ENCODE results near the gene S100A9.

Gene S100A9

DNA sequence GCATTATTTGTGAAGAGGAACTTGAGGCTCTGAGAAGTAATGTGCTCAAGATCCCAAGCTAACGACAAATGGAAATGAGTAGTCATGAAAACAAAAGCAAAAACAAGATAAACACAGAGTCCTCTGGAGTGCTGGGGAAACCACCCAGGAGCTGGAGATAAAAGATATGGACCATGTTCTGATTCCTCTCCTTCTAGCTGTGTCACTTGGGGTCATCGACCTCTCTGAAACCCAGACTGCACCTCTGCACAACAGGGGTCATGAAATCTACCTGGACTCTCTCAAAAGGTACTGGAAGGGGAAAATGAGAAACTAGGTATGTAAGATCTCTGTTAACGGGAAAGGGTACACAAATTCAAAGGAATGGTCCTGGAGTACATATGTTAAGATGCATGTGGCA, 15.5 kb upstream of the S100A9 start:
- Histone ChIP-seq H3K27ac (no peak overlapping the region), H3K4me1 (ENCODE audit: control insufficient read depth in 1 of 2, insufficient read depth in 1 of 2, low read depth in 1 of 2, low read length in 1 of 2) (peaks cover 38 to 44% of the 10 kb centered on the region in 2 experiments)

DNA sequence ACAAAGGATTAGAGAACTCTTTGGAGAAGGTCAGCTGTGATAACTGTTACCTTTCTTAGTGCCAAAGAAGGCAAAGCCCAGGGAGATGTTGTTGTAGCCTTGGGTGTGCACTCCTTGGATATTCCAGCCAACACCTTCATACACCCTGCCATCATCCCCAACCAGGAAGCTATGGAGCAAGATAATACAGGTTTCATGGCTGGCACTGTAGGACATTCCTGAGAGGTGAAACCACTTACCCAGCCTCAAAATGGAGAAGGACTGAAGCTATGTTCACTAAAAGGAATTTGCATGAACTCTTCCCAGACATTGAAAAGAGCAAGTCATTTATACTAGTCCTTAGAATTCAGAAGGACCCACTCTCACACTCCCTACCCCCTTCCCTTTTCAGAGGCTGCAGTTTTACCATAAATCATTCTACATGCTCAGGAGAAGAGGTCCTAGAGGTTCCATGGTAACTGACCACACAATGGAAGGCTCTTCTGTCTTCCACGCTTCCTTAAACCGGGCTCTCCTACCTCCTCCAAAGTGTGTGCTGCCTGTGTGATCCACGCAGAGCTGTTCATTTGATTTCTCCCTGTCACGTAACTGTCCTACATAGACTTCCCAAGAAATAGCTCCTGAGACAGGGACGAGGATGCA, 14.5 kb upstream of the S100A9 start:
- H3K9me3 ChIP-seq: no peaks in the 10 kb centered on the region
- H3K4me3 ChIP-seq (ENCODE audit: low read depth in 1 of 2, low read length in 1 of 2): no peak overlapping the region
- H3K27me3 ChIP-seq: peaks cover 21% of the 10 kb centered on the region
- H3K27ac ChIP-seq: peak overlapping the region; percentile 83
- TF ChIP-seq, protein P1, sequence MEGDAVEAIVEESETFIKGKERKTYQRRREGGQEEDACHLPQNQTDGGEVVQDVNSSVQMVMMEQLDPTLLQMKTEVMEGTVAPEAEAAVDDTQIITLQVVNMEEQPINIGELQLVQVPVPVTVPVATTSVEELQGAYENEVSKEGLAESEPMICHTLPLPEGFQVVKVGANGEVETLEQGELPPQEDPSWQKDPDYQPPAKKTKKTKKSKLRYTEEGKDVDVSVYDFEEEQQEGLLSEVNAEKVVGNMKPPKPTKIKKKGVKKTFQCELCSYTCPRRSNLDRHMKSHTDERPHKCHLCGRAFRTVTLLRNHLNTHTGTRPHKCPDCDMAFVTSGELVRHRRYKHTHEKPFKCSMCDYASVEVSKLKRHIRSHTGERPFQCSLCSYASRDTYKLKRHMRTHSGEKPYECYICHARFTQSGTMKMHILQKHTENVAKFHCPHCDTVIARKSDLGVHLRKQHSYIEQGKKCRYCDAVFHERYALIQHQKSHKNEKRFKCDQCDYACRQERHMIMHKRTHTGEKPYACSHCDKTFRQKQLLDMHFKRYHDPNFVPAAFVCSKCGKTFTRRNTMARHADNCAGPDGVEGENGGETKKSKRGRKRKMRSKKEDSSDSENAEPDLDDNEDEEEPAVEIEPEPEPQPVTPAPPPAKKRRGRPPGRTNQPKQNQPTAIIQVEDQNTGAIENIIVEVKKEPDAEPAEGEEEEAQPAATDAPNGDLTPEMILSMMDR (IDR thresholded peaks at IDR 0.05): no peak
- peaks cover 38 to 44% of the 10 kb centered on the region in 2 experiments for H3K4me1 ChIP-seq (ENCODE audit: control insufficient read depth in 1 of 2, insufficient read depth in 1 of 2, low read depth in 1 of 2, low read length in 1 of 2)
- no peaks in the 10 kb centered on the region for H3K36me3 ChIP-seq

More for the DNA sequence above, 15.5 kb upstream of the S100A9 start:
- no peaks in the 10 kb centered on the region for H3K36me3 ChIP-seq
- H3K4me3 ChIP-seq (ENCODE audit: low read depth in 1 of 2, low read length in 1 of 2): no peak overlapping the region
- no peaks in the 10 kb centered on the region for H3K9me3 ChIP-seq
- TF ChIP-seq, protein P1 (IDR thresholded peaks at IDR 0.05): no peak
- H3K27me3 ChIP-seq: peaks cover 25% of the 10 kb centered on the region

DNA sequence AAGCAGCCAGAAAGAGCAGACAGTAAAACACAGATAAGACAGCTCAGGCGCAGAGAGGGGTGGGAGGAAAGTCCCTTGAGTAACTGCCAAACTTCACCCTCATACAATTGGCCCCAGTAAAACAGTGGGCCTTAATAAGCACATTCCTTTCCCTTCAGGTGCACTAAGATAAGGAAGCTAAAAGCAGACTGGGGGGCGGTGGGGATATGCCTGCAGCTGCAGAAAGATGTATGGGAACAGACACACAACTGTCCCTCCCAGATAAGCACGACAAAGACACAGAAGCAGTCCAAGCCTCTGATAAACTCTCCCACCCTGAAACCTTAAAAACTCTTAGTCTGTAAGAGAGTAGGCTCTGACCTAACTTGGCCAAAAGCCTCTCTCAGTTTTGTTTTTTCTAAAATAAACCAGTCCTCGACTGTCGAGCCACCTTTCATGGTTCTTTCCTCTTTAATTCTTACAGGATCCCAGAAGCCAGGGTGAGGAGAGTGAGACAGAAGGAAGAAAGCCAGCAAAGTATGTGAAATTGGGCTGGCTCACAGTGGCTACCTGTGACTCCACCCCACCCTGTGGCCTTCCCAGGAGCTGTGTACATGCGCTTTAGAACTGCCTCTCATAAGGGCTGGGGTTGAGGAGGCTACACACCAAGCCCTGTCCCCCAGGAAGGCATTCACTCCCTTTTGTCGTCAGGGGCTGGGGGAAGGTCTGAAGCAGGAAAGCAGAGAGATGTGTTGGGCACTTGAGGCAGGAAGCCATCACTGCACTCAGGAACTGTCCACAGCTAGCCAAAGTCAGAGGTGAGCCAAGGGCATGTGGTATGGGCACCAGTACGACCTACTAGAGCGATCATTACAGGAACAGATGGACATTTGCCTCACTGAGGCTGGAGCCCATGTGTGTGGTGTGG, 13.6 kb upstream of the S100A9 start:
- H3K9me3 ChIP-seq: no peaks in the 10 kb centered on the region
- no peaks in the 10 kb centered on the region for H3K36me3 ChIP-seq
- H3K4me1 ChIP-seq (ENCODE audit: control insufficient read depth in 1 of 2, insufficient read depth in 1 of 2, low read depth in 1 of 2, low read length in 1 of 2): peaks cover 46 to 53% of the 10 kb centered on the region in 2 experiments
- H3K27ac ChIP-seq: peak overlapping the region; percentile 83
- peaks cover 14% of the 10 kb centered on the region for H3K27me3 ChIP-seq
- TF ChIP-seq, protein P1 (IDR thresholded peaks at IDR 0.05): no peak
- no peak overlapping the region for H3K4me3 ChIP-seq (ENCODE audit: low read depth in 1 of 2, low read length in 1 of 2)

DNA sequence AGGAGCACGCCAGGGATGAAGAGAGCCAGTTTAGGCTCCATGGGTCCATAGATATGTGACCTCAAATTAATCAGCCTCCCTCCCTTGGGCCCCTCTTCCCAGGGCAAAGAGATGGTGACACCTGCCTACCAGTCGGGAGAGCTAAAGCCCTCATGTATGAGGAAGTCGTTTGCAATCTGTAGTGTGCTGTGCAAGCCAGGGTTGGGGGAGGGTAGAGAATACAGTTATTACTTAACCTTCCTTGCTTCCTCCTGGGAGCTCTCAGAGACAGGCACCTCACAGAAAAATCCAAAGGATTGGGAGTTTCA, 13.0 kb upstream of the S100A9 start:
- peak overlapping the region; percentile 83 for H3K27ac ChIP-seq
- no peaks in the 10 kb centered on the region for H3K9me3 ChIP-seq
- TF ChIP-seq, protein P1 (IDR thresholded peaks at IDR 0.05): no peak
- peaks cover 52 to 58% of the 10 kb centered on the region in 2 experiments for H3K4me1 ChIP-seq (ENCODE audit: control insufficient read depth in 1 of 2, insufficient read depth in 1 of 2, low read depth in 1 of 2, low read length in 1 of 2)
- peaks cover 9% of the 10 kb centered on the region for H3K27me3 ChIP-seq
- H3K4me3 ChIP-seq (ENCODE audit: low read depth in 1 of 2, low read length in 1 of 2): no peak overlapping the region
- no peaks in the 10 kb centered on the region for H3K36me3 ChIP-seq

DNA sequence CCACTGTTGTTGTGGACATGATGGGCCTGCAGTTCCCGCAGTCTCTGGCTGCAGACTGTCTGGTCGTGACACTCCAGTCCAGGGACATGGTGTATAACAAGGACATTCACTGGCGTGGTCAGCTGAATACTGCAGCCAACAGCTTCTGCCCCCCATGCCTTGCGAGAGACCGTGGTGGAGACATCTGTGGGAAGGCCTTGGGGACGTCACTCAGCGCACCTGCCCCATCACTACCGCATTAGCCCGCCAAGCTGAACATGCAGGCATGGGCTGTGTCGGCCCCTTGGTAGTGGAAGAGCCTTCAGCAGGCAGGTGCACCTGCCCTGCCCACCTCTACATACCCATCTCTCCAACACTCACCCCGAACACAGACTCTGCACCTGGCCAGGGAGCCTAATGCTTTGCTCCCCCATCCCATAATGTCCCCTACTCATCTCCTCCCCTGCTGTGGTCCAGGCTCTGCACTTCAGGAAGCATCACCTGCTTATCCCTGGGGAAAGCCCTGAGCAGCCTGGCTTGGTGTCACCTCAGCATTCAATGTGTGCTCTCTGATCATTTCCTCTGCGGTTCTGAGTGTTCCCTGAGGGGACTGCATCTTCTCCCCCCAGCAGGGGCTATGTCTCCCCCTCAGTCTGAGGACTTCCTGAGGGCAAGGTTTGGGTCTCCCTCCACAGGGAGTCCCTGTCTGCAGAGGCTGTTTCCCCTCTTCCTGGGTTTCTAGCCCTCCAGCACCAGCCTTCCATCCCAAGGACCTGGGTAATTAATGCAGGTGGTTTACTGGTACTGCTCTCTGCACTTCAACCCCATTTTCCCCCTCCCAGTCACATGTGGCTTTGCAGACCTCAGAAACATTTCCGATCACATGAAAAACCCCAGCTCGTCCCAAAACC, 12.2 kb upstream of the S100A9 start:
- Histone ChIP-seq H3K27me3 (peaks cover 1% of the 10 kb centered on the region), H3K4me3 (ENCODE audit: low read depth in 1 of 2, low read length in 1 of 2) (no peak overlapping the region), H3K36me3 (no peaks in the 10 kb centered on the region), H3K4me1 (ENCODE audit: control insufficient read depth in 1 of 2, insufficient read depth in 1 of 2, low read depth in 1 of 2, low read length in 1 of 2) (peaks cover 56 to 61% of the 10 kb centered on the region in 2 experiments), H3K27ac (peak overlapping the region; percentile 83), H3K9me3 (no peaks in the 10 kb centered on the region)
- TF ChIP-seq, protein P1 (IDR thresholded peaks at IDR 0.05): no peak
